CMK (cell line): ENCODE measurements around the gene RBMS3.

Experiments
- DNase-seq: peaks from one replicate; pipeline ENCODE4 v3.0.0-alpha.2; 2010; ENCODE audit warnings: low read depth

Gene RBMS3

GRCh38 chr3:29679944-29680343 lies 399.1 kb downstream of the RBMS3 start:
- DNase-seq, result no peak

- DNase-seq, result peak; percentile 65
These were observed 402.4 kb downstream of the RBMS3 start for GRCh38 chr3:29683018-29683993.

GRCh38 chr3:29686889-29687592 lies 406.2 kb downstream of the RBMS3 start:
- peak; percentile 14 for DNase-seq

- DNase-seq, result no peak
These were observed 409.9 kb downstream of the RBMS3 start for GRCh38 chr3:29690686-29691353.

GRCh38 chr3:29693863-29694262 lies 413.0 kb downstream of the RBMS3 start:
- DNase-seq, result no peak

- no peak for DNase-seq
These were observed 413.5 kb downstream of the RBMS3 start for GRCh38 chr3:29694331-29694730.

GRCh38 chr3:29694783-29695182 lies 413.9 kb downstream of the RBMS3 start:
- no peak for DNase-seq

GRCh38 chr3:29695201-29695600 lies 414.3 kb downstream of the RBMS3 start:
- DNase-seq, result no peak

GRCh38 chr3:29695643-29696198 lies 414.9 kb downstream of the RBMS3 start:
- DNase-seq, result no peak

- no peak for DNase-seq
These were observed 415.4 kb downstream of the RBMS3 start for GRCh38 chr3:29696311-29696710.

- DNase-seq, result no peak
These were observed 417.1 kb downstream of the RBMS3 start for GRCh38 chr3:29697989-29698388.

GRCh38 chr3:29700256-29700655 lies 419.4 kb downstream of the RBMS3 start:
- no peak for DNase-seq

- no peak for DNase-seq
These were observed 420.6 kb downstream of the RBMS3 start for GRCh38 chr3:29701326-29701983.

- DNase-seq, result no peak
These were observed 425.3 kb downstream of the RBMS3 start for GRCh38 chr3:29705906-29706844.

GRCh38 chr3:29708884-29709283 lies 428.0 kb downstream of the RBMS3 start:
- no peak for DNase-seq

- DNase-seq, result no peak
These were observed 430.4 kb downstream of the RBMS3 start for GRCh38 chr3:29711255-29711771.

- DNase-seq, result no peak
These were observed 435.3 kb downstream of the RBMS3 start for GRCh38 chr3:29716213-29716612.

GRCh38 chr3:29718661-29719065 lies 437.8 kb downstream of the RBMS3 start:
- no peak for DNase-seq

GRCh38 chr3:29720665-29721064 lies 439.8 kb downstream of the RBMS3 start:
- DNase-seq, result no peak

- no peak for DNase-seq
These were observed 440.9 kb downstream of the RBMS3 start for GRCh38 chr3:29721789-29722188.
